AML-193 (cell line): ENCODE data around the gene SPATA22.
A peak's percentile ranks its signal among the peaks of the same experiment; 100 is the strongest.
"Not testable (repeated sequence)": the region's sequence is repeated elsewhere in the genome, so short reads cannot be mapped to it uniquely, and the experiment has no call there.

Source experiments
- DNase-seq, 2 experiments: peaks; one replicate each; lab custom pipeline; 2025; lab: John Stamatoyannopoulos, UW

SPATA22 gene

DNA sequence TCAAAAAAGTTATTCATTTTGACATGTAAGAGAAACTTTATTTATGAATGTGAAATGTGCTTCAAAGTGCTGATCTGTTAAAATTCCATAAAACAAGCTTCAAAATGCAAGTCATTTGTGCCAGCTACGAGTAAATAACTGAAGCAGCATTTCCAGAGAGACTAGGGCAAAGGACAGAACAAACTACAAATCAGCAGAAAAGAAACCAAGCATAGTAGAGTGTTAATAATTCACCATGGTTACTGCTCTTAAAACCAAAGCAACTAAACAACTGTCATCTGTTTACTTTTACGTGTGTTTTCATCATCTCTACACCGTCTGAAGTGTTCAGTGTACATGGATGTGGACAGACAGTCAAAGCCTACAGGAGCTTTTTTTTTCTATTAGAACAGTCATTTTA is 2.6 kb upstream of the SPATA22 start:
- DNase-seq, result no peak

DNA sequence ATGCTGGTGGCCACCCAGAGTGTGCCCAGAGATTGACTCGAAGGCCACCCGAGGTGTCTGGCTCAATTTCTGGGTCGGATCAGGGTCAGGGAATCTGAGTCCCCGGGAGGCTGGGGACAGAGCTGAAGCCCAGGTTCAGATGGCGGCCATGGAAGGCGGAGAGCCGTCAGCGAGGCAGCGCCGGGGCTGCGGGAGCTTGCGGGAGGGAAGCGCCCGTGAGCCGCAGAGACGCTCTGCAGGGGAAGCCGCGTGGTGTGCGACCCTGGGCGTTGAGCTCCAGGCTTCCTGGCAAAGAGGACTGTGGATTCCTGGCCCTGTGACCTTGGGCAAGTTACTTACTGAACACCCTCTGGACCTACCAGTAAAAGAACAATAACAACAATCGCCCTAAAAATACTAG is 518 bp upstream of the SPATA22 start:
- DNase-seq, result no peak

DNA sequence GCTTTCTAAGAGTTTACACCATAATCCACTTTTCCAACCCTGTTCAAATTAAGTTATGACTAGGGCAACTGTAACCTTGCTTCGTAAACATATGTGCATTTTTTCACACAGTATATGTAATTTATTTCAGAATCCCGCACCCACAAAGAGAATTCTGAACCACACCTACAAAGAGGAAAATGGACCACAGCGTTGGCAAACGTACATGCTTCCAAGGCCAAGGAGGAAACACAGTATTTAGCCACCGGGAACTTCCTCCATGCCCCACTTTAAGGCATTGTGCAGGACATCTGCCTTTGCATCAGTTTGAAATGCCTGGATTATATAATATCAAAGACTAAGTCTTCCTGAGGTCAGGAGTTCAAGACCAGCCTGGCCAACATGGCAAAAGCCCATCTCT is 2.1 kb downstream of the SPATA22 start:
- DNase-seq, result no peak

DNA sequence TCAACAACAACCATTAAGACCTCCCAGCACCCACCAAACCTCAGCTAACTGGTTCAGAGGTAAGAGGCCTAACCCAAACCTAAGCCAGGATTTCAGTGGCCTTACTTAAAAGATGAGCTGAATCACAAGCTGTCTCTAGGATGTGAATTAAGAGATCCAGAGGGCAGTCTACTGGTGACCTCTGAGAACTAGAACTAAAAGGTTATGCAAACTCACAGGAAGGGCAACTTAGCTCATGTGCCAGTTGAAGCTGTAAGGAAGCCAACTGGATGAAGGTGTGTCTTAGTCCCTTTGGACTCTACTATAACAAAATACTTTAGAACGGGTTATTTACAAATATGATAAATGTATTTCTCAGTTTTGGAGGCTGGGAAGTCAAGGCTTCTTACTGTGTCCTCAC is 5.3 kb downstream of the SPATA22 start:
- DNase-seq, result not testable (repeated sequence)

DNA sequence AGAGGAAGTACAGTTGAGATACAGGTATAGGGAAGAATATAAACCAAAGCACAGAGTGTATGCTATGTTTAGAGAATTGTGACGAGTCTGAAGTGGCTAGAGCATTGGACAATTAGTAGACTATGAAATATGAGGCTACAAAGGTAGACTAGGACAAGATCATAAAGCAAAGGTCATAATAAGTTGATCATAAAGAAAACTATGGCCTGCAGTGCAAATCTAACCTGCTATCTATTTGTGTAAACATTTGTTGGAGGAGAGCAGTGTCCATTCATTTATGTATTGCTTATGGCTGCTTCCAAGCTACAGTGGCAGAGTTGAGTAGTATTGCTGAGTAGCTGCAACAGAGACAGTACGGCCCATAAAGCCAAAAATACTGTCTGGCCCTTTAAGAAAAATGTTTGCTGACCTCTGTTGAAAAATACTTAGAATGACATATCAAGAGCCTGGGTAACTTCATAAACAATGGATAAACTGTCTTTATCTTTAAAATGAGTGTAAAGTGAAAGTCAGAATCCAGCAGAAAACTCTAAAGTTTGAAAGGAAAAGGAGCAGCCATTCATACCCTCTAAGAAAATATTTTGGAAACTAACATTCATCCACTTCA is 23.5 kb downstream of the SPATA22 start:
- DNase-seq, result no peak

DNA sequence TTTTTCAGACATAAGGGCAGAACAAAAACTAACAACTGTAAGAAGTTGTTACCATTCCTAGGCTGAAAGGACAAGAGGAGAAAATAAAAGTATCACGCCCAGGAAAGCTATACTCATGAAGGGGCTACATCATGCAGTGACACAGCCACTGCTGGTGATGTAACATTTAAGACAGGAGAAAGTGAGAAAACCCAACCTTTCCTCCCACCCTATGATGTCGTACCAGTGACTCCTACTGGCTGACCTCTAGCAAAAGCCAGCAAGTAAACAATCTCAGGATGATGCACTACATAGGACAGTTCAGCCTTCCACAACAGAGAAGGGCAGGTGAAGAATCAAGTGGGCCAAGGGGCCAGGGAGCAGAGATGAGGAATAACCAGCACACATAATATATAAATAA is 24.0 kb downstream of the SPATA22 start:
- peak; percentile 0 to 4 for DNase-seq

DNA sequence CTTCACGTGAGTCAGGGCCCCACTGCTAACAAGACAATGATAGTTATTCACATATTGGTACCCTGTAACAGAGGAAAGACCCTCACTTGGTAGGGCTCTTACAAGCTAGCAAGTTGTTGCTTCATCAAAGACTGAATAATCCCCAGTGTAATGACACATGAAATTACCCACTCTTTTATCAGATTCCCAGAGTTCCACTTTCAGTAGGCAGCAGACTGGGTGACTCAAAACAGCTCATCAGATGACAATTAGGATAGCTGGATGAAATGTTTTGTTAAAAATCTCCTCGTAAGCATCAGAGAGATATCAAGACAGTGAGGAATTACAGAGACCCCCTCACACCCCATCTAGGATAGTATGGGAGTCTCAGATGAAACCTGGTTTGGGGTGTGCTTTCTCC is 31.2 kb downstream of the SPATA22 start:
- no peak for DNase-seq

DNA sequence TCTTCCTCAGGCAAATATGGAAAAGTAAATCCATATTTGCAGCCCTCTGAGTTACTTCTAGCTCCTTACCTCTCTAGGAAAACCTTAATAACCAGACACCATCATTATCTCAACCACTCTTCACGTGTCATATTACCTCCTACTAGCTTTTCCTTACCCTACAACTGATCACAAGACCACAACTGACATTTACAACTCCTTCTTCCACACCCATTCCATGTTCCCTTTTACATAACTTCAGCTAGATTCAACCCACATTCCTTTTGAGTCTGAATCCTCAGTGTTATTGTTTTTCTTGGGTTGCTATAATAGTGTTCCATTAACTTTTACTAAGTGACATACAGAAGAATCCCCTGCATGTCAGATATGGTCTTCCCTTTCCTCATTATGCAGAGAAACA is 33.3 kb downstream of the SPATA22 start:
- DNase-seq, result no peak

DNA sequence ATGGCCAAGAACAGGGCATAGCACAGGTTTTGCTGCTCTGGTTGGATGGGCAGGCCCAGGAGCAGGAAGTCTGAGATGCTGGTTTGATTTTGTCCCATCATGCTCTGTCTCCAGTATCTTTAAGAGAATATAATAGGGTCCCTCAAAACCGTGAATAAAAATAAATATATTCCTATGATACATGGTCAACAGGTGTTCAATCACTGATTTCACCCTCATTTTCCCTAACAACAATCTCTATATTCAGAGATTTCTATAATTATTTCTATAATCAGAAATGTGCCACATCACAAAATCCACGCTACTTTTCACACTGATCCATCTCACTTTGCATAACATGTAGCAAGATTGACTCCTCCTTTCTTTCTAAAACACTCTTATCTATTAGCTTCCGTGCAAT is 37.9 kb downstream of the SPATA22 start, which contains the start of gene OR1E2:
TSS of gene OR1E2 (minus strand) at position 101 of the 400 bp plus-strand sequence. CDS start at position 101, 0 bp downstream.
- no peak for DNase-seq

DNA sequence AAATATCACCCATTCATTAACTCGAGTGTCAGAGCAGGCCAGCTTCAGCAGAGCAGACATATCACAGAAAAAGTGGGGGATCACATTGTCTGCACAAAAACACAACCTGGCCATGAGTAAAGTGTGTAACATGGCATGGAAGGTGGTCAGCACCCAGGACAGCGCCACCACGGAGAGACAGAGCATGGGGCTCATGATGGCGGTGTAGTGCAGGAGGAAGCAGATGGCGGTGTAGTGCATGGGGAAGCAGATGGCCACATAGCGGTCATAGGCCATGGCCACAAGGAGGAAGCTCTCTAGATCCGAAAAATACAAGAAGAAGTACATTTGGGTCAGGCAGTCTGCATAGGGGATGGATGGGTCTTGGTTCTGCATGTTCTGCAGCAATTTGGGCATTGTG is 38.4 kb downstream of the SPATA22 start:
- DNase-seq, result peak; percentile 45 to 47

DNA sequence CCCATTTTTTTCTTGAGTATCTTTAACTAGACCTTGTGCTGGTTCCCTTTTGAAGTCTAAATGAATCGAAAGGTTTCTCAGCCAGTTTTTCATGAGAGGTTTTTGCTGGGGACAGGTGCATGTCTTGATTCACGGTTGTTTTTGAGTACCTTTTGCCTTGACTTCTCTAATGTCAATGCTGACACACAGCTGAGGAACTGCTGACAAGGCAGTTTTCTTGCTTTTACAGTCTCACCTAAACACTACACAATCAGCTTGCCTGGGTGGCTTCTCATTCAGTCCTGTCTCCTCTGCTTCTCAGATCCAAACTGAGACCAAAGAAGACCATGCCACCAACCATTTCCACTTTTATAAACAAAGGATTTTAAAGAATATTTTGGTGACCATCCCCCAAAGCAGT is 53.4 kb downstream of the SPATA22 start:
- DNase-seq, result no peak

DNA sequence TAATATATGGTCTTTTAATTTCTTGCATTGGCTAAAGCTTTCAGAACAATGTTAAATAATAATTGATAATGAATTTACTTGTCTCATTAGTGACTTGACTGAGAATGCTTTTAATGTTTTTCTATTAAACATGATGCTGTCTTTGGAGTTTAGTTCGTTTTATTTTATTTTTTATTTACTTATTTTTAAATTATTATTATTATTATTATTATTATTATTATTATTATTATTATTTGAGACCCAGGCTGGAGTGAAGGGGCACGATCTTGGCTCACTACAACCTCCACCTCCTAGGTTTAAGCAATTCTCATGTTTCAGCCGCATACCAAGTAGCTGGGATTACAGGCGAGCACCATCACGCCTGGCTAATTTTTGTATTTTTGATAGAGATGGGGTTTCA is 56.0 kb downstream of the SPATA22 start:
- DNase-seq, result no peak

DNA sequence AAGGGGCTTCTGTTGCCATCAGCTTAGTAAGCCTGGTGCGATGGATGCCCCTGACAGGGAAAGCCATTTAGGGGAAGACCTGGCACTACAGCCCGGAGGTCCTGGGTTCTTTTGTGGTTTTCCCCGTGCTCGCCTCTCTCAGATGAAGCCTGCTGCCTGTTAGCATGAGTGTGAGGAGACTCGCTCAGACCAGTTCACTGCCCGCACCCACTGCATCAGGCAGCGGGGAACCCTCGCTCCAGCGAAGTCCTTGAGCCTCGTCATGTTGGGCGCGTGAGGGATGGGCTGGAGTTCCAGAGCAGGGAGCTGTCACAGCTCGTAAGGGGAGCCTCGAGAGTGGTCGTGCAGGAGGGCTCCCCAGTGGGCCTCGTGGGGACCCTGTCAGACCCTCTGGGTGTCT is 59.4 kb downstream of the SPATA22 start:
- not testable (repeated sequence) for DNase-seq

DNA sequence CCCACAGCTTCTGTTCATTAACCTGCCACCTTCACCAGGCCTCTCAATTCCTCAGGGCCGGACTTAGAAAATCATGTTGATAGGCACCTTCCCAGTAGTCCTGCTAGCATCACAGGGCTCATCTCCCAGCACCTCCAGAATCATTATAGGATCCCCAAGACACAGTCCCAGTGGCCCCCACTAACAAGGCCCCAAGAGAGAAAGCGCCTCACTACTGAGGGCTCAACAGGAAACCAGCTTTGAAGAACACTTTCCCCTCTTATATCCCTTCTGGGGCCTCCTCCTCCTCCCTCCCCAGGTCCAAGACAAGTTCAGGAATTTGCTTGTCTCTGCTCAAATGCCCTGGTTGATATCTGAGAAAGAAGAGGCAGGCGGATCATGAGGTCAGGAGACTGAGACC is 60.5 kb downstream of the SPATA22 start, which contains the start of gene OR3A3:
TSS of gene OR3A3 (plus strand) at position 301 of the 400 bp plus-strand sequence.
- no peak for DNase-seq

DNA sequence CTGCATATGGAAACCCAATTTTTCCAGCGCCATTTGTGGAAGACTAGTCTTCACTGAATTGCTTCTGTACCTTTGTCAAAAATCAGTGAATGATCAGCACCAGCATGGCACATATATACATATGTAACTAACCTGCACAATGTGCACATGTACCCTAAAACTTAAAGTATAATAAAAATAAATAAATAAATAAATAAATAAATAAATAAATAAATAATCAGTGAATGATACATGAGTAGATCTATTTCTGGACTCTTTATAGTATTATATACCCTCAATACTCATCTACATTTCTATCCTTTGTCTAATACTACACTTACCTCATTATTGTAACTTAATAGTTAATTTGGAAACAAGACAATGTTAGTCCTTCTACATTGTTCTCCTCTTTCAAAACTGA is 67.8 kb downstream of the SPATA22 start:
- DNase-seq, result not testable (repeated sequence)

DNA sequence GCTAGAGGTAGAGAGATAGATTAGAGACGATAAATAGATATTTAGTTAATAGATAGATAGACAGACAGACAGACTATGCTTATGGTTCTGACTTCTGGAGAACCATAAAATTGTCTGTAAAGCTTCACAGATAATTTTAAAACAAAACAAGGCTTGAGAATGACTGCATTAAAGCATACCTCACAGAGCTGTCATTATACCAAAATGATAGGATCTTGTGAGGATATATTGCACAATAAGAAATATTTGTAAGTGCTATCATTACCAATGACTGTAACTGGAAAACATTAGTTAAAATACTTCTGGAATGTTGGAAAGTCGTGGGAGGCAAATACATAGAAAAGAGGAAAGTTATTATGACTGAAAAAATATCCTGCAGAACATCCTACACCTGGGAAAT is 69.8 kb downstream of the SPATA22 start:
- DNase-seq, result no peak

DNA sequence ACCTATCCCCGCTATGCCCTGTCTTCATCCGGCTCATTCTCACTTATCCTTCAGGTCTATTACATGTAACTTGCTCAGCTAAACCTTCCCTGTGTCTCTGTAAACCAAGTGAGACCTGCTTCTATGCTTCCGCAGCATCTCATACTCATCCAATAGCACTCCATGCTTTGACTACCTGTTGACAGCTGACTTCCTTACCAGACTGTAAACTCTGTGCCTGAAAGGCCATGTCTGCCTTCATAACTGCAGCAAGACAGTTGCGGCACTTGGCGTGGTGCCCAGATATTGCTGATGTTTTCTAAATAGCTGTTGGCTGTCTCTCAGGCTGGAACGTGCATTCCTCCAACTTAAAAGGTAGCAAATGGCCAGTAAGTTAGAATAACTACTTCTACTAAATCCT is 71.6 kb downstream of the SPATA22 start:
- DNase-seq, result no peak

DNA sequence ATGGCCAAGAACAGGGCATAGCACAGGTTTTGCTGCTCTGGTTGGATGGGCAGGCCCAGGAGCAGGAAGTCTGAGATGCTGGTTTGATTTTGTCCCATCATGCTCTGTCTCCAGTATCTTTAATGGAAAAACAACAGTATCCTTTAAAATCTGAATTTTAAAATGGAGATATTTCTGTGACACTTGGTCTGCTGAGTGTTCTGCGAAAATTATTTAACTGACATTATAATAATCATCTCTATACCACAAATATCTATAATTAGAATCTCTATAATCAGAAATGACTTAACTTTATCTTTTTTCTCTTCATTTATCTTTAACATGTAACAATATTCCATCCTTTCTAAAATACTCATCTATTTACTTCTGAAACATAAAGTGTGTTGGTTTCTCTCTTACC is 73.3 kb downstream of the SPATA22 start, which contains the start of gene OR1E1:
TSS of gene OR1E1 (minus strand) at position 101 of the 400 bp plus-strand sequence. CDS start at position 101, 0 bp downstream.
- DNase-seq, result no peak

DNA sequence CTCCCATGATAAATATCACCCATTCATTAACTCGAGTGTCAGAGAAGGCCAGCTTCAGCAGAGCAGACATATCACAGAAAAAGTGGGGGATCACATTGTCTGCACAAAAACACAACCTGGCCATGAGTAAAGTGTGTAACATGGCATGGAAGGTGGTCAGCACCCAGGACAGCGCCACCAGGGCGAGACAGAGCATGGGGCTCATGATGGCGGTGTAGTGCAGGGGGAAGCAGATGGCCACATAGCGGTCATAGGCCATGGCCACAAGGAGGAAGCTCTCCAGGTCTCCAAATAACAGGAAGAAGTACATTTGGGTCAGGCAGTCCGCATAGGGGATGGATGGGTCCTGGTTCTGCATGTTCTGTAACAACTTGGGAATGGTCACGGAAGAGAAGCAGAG is 73.8 kb downstream of the SPATA22 start:
- not testable (repeated sequence) for DNase-seq
